Panc1 (cell line): ENCODE results near the gene HSF2BP. TPM values are rescaled to one million over a fixed set of nuclear protein-coding genes. Genes with fewer than 3 reads are reported as not detected.

ENCODE experiments used
- ATAC-seq: fragments of 200-7000 bp; cut with Tn5 transposase; 2 replicates; pipeline ENCODE4 v1.9.1; 2020; ENCODE audit warnings: mild to moderate bottlenecking, moderate library complexity
- BruUV-seq: library from RNA; stranded (reverse); fragments of 400-500 nt; replicated peaks from 2 replicates; lab custom pipeline; 2021; lab: Mats Ljungman, UMichigan
- CTCF ChIA-PET: fragments of 300-600 bp; sonication (Branson Sonifier 250); formaldehyde crosslinking; loops from one replicate; lab custom pipeline; 2022; ENCODE audit warnings: antibody characterized with exemption; lab: Charles Lee
- POLR2A ChIA-PET: fragments of 300-600 bp; sonication (Branson Sonifier 250); formaldehyde crosslinking; loops from one replicate; lab custom pipeline; 2022; ENCODE audit warnings: antibody characterized with exemption; lab: Charles Lee
- DNase-seq: peaks from one replicate; pipeline ENCODE4 v3.0.0-alpha.2; 2010; ENCODE audit warnings: low read depth, low spot score
- H3K27ac ChIP-seq: 2 replicates; pipeline ENCODE4 v1.5.1; 2011; ENCODE audit warnings: mild to moderate bottlenecking, low read length, inconsistent platforms
- H3K27me3 ChIP-seq: fragments of 200-500 bp; sonication (Bioruptor generic); 2 replicates; pipeline ENCODE4 v1.6.0; 2014; ENCODE audit warnings: low read length, inconsistent platforms; ENCODE audit not compliant: control insufficient read depth, insufficient read depth
- H3K36me3 ChIP-seq: fragments of 200-500 bp; sonication (Bioruptor generic); 2 replicates; pipeline ENCODE4 v1.5.1; 2014; ENCODE audit warnings: inconsistent platforms, mild to moderate bottlenecking, low read length, moderate library complexity; ENCODE audit not compliant: control insufficient read depth, insufficient read depth
- H3K4me1 ChIP-seq: 2 replicates; pipeline ENCODE4 v1.5.1; 2011; ENCODE audit warnings: inconsistent platforms, mild to moderate bottlenecking, low read length, moderate library complexity; ENCODE audit not compliant: control insufficient read depth, insufficient read depth
- H3K4me3 ChIP-seq, 2 experiments: 2 replicates each; pipeline ENCODE4 v1.5.1; 2011 to 2012; ENCODE audit warnings: low read depth in 2 of 2, low read length in 2 of 2, mild to moderate bottlenecking in 2 of 2, inconsistent platforms in 1 of 2, moderate library complexity in 1 of 2
- H3K9me3 ChIP-seq: fragments of 200-500 bp; sonication (Bioruptor generic); 2 replicates; pipeline ENCODE4 v1.5.1; 2014; ENCODE audit warnings: low read depth, mild to moderate bottlenecking, inconsistent platforms, low read length, moderate library complexity; ENCODE audit not compliant: control insufficient read depth, insufficient read depth
- CTCF ChIP-seq: fragments of 450-650 bp; IDR thresholded peaks from 2 replicates; pipeline ENCODE4 v1.5.1; 2017; ENCODE audit warnings: mild to moderate bottlenecking
- POLR2AphosphoS5 ChIP-seq: IDR thresholded peaks from 2 replicates; pipeline ENCODE4 v1.6.1; 2012; ENCODE audit warnings: mild to moderate bottlenecking, low read depth, low read length, moderate library complexity
- SIN3A ChIP-seq: IDR thresholded peaks from 2 replicates; pipeline ENCODE4 v1.6.1; 2012; ENCODE audit warnings: low read depth, mild to moderate bottlenecking, low read length, moderate library complexity, borderline replicate concordance; ENCODE audit not compliant: insufficient read depth
- TCF7L2 ChIP-seq: IDR thresholded peaks from 2 replicates; pipeline ENCODE4 v1.6.1; 2011; ENCODE audit warnings: mild to moderate bottlenecking, low read depth, low read length, inconsistent platforms
- in situ Hi-C: cut with HindIII; loops from 2 replicates; pipeline ENCODE4 v1.10.0; 2016; ENCODE audit warnings: low sequenced_read_pairs, low pct_unique_long_range_greater_than_20kb
- intact Hi-C: fragments of 100-400 bp; cut with micrococcal nuclease; formaldehyde crosslinking; loops from one replicate; pipeline ENCODE4 v1.10.0; 2022; ENCODE audit not compliant: unreplicated experiment
- total RNA-seq: library from RNA; stranded (reverse); gene quantifications from one replicate; pipeline ENCODE4 v1.2.1, GENCODE V29; 2021; ENCODE audit not compliant: unreplicated experiment
- TF ChIP-seq, protein P1 (sequence below), 2 experiments: IDR thresholded peaks; 2 replicates each; pipeline ENCODE4 v1.6.1; 2011 to 2012; ENCODE audit warnings: low read depth in 2 of 2, control low read depth in 1 of 2, low read length in 1 of 2, mild to moderate bottlenecking in 1 of 2, moderate library complexity in 1 of 2; ENCODE audit not compliant: insufficient read depth in 1 of 2

The HSF2BP gene
- total RNA-seq, 1 experiment from 2014 or later, result 4.2 TPM

GRCh38 chr21:43604505-43605204 is 54.6 kb downstream of the HSF2BP start:
- no peaks in the 10 kb centered on the region for H3K9me3 ChIP-seq
- DNase-seq, result no peak
- POLR2A ChIA-PET, result no interaction called here

DNA sequence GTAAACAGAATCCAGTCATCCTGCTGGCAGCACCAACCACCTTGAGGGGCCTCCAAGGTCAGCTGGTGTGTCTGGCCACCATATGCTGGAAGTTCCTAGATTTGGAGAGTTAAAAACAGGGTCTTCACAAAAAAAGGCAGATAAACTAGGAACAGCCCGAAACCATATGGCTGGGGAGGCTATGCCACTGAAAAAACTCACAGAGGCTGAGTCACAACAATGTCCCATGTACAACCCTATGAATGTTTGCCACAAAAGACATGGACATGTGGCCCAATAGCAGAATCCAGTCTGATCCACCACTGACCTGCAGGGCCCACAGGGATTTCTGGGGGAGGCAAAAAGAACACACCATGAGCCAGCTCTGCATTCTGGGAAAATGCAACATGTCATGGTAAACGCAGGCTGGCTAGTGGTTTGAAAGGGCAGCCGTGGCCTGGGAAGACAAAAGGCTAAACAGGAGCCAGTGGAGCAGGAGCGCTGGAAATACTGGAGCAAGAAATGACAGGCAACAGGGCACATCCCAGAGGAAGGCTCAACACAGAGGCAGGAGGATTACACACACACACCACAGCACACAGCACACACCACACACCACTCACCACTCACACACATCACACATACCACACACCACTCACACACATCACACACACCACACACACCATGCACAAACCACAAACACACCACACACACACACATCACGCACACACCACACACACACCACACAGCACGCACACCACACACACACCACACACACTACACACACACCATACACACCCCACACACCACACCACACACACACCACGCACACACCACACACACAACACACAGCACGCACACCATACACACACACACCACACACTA is 55.4 kb downstream of the HSF2BP start:
- POLR2A ChIA-PET, result no interaction called here
- CTCF ChIA-PET, result no interaction called here
- ATAC-seq (0 out of 2 replicates have a peak, but pooled peaks have one; percentile 16), DNase-seq (no peak)
- H3K36me3 ChIP-seq, result no peaks in the 10 kb centered on the region
- intact Hi-C loops (no loop called here), in situ Hi-C loops (no loop called here)
- no peaks in the 10 kb centered on the region for H3K9me3 ChIP-seq
- H3K27ac ChIP-seq, result peak overlapping the region; percentile 54
- H3K4me1 ChIP-seq, result peaks cover 45% of the 10 kb centered on the region
- no peak overlapping the region for H3K4me3 ChIP-seq
- TF ChIP-seq TCF7L2 (no peak), POLR2AphosphoS5 (no peak), SIN3A (no peak), CTCF (no peak)
- TF ChIP-seq, protein P1, sequence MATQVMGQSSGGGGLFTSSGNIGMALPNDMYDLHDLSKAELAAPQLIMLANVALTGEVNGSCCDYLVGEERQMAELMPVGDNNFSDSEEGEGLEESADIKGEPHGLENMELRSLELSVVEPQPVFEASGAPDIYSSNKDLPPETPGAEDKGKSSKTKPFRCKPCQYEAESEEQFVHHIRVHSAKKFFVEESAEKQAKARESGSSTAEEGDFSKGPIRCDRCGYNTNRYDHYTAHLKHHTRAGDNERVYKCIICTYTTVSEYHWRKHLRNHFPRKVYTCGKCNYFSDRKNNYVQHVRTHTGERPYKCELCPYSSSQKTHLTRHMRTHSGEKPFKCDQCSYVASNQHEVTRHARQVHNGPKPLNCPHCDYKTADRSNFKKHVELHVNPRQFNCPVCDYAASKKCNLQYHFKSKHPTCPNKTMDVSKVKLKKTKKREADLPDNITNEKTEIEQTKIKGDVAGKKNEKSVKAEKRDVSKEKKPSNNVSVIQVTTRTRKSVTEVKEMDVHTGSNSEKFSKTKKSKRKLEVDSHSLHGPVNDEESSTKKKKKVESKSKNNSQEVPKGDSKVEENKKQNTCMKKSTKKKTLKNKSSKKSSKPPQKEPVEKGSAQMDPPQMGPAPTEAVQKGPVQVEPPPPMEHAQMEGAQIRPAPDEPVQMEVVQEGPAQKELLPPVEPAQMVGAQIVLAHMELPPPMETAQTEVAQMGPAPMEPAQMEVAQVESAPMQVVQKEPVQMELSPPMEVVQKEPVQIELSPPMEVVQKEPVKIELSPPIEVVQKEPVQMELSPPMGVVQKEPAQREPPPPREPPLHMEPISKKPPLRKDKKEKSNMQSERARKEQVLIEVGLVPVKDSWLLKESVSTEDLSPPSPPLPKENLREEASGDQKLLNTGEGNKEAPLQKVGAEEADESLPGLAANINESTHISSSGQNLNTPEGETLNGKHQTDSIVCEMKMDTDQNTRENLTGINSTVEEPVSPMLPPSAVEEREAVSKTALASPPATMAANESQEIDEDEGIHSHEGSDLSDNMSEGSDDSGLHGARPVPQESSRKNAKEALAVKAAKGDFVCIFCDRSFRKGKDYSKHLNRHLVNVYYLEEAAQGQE (IDR thresholded peaks at IDR 0.05; ENCODE audit: insufficient read depth in 1 of 2, low read depth in 2 of 2, low read length in 1 of 2), result no peak
- no TSS peak for BruUV-seq
- no peaks in the 10 kb centered on the region for H3K27me3 ChIP-seq

More at GRCh38 chr21:43604505-43605204, 54.6 kb downstream of the HSF2BP start:
- Histone ChIP-seq H3K36me3 (no peaks in the 10 kb centered on the region), H3K27ac (peak overlapping the region; percentile 54), H3K4me1 (peaks cover 42% of the 10 kb centered on the region), H3K4me3 (no peak overlapping the region), H3K27me3 (no peaks in the 10 kb centered on the region)
- no peak for TF ChIP-seq TCF7L2
- TF ChIP-seq, protein P1 (IDR thresholded peaks at IDR 0.05; ENCODE audit: insufficient read depth in 1 of 2, low read depth in 2 of 2, low read length in 1 of 2), result no peak
- TF ChIP-seq SIN3A, result no peak
- TF ChIP-seq CTCF, result no peak
- TF ChIP-seq POLR2AphosphoS5, result no peak
- no peak for ATAC-seq
- CTCF ChIA-PET, result no interaction called here
- intact Hi-C loops (no loop called here), in situ Hi-C loops (no loop called here)
- no TSS peak for BruUV-seq
